ENCODE measurements around the gene NKAPD1. TPM values are rescaled to one million over a fixed set of nuclear protein-coding genes. Genes with fewer than 3 reads are reported as not detected.

Gene NKAPD1
- total and polyA plus RNA-seq, 2 of the 13 experiments (the other 11 are each of a cell fraction or from before 2014, with no cell fraction given), result 11.2 to 22.5 TPM

GRCh38 chr11:112073941-112074811 lies at the start of gene NKAPD1, which contains the start of gene PIH1D2 (continued):
- TF ChIP-seq ZBTB26 (CRISPR knock-in tag; IDR thresholded peaks at IDR 0.05; ENCODE audit: borderline replicate concordance), result peak; percentile 47; the same call in 1 of the 2 replicates
- TF ChIP-seq PAWR (CRISPR knock-in tag; IDR thresholded peaks at IDR 0.05; ENCODE audit: borderline replicate concordance), result no peak
- TF ChIP-seq ZNF772 (CRISPR knock-in tag; IDR thresholded peaks at IDR 0.05), result peak; percentile 34; the same call in 1 of the 2 replicates
- TF ChIP-seq ZNF207 (IDR thresholded peaks at IDR 0.05; ENCODE audit: borderline replicate concordance), result no peak
- no peak for TF ChIP-seq GTF2F1 (IDR thresholded peaks at IDR 0.05; ENCODE audit: low read length)
- TF ChIP-seq LCORL (IDR thresholded peaks at IDR 0.05), result no peak
- peak; percentile 36; the same call in 1 of the 2 replicates for TF ChIP-seq LCORL (CRISPR knock-in tag; IDR thresholded peaks at IDR 0.05)
- no peak for TF ChIP-seq SMAD1 (CRISPR knock-in tag; IDR thresholded peaks at IDR 0.05; ENCODE audit: borderline replicate concordance, low read depth)
- no peak for TF ChIP-seq KLF9 (CRISPR knock-in tag; IDR thresholded peaks at IDR 0.05; ENCODE audit: low read depth)
- peak; percentile 48 for TF ChIP-seq BCL6 (CRISPR knock-in tag; IDR thresholded peaks at IDR 0.05)
- TF ChIP-seq DPF2 (CRISPR knock-in tag; IDR thresholded peaks at IDR 0.05; ENCODE audit: borderline replicate concordance, low read depth), result no peak
- no peak for TF ChIP-seq IKZF1 (IDR thresholded peaks at IDR 0.05)
- no peak for TF ChIP-seq EEA1 (CRISPR knock-in tag; IDR thresholded peaks at IDR 0.05; ENCODE audit: borderline replicate concordance)
- peak; percentile 41; the same call in 1 of the 2 replicates for TF ChIP-seq NR2F2 (IDR thresholded peaks at IDR 0.05; ENCODE audit: borderline replicate concordance, low read depth)
- no peak for TF ChIP-seq ZNF121 (CRISPR knock-in tag; IDR thresholded peaks at IDR 0.05)
- TF ChIP-seq KAT2B (IDR thresholded peaks at IDR 0.05; ENCODE audit: borderline replicate concordance, low read depth, low read length), result no peak
- TF ChIP-seq STAT6 (CRISPR knock-in tag; IDR thresholded peaks at IDR 0.05; ENCODE audit: borderline replicate concordance), result no peak
- no peak for TF ChIP-seq ARID2 (CRISPR knock-in tag; IDR thresholded peaks at IDR 0.05; ENCODE audit: borderline replicate concordance)
- no peak for TF ChIP-seq NONO (IDR thresholded peaks at IDR 0.05)
- peak; percentile 71; the same call in 1 of the 2 replicates for TF ChIP-seq NONO (CRISPR knock-in tag; conservative IDR thresholded peaks at IDR 0.05)
- peak; percentile 61; the same call in 1 of the 2 replicates for TF ChIP-seq ZNF362 (CRISPR knock-in tag; IDR thresholded peaks at IDR 0.05; ENCODE audit: borderline replicate concordance)
- TF ChIP-seq HNRNPH1 (optimal IDR thresholded peaks at IDR 0.05; ENCODE audit: low read depth, low read length), result no peak
- TF ChIP-seq ZNF292 (CRISPR knock-in tag; IDR thresholded peaks at IDR 0.05; ENCODE audit: borderline replicate concordance, low read depth), result no peak
- TF ChIP-seq BATF2 (CRISPR knock-in tag; IDR thresholded peaks at IDR 0.05), result no peak
- TF ChIP-seq ZNF331 (CRISPR knock-in tag; IDR thresholded peaks at IDR 0.05), result no peak; the same call in 1 of the 2 replicates
- no peak for TF ChIP-seq ZNF577 (CRISPR knock-in tag; IDR thresholded peaks at IDR 0.05; ENCODE audit: borderline replicate concordance, low read depth)
